Measurements from ENCODE around the gene MLLT1. TPM values are rescaled to one million over a fixed set of nuclear protein-coding genes. Genes with fewer than 3 reads are reported as not detected.

Gene MLLT1
- total RNA-seq, 1 donor from 2014 or later = 21.8 TPM

DNA sequence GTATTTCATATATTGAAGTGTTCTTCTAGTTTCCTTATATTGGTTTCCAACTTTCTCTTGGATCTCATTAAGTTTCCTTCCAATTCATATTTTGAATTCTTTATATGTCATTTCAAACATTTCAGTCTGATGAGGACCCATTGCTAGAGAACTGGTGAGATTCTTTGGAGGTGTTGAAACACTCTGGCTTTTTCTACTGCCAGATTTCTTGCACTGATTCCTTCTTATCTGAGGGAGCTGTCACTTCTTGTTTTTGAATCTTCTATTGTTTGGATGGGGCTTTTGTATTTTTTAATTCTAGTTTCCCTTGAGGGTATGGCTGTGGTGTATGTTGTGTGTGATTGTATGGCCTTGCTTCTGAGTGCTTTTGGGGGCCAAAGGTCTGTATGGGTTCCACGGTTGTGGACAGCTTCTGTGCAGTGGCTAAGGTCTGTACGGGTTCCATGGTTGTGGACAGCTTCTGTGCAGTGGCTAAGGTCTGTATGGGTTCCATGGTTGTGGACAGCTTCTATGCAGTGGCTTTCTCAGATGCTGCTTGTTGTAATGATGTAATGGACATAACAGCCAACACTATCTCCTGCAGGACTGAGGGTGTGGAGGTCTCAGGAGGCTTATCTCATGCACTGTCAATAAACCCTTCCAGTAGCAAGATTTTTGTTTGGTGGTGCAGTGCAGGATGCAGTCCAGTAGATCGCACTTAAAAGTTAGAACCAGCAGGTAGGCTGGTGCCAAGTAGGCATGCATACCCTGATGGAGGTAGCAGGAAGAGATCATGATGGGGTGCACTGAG lies 107.5 kb downstream of the MLLT1 start:
- ATAC-seq = no peak
- no peak for DNase-seq (ENCODE audit: low spot score)

DNA sequence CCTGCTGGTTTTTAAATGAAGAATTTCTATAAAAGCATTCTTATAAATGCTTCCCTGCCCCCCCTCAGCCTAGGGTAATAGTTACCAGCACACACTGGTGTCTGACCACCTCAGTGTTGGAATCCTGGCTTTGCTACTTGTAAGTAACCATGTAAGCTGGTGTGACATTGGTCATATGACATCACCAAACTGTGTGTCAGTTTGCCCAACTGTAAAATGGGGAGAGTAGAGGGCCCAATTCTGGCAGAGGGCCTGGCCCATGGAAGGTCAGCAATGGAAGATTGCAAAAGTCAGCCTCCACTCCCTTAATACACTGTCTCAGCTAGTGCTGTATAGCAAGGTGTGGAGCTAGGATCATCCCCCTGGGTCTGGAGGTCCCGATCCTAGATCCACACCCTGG lies 112.7 kb downstream of the MLLT1 start:
- DNase-seq (ENCODE audit: low spot score) (no peak), ATAC-seq (no peak)

DNA sequence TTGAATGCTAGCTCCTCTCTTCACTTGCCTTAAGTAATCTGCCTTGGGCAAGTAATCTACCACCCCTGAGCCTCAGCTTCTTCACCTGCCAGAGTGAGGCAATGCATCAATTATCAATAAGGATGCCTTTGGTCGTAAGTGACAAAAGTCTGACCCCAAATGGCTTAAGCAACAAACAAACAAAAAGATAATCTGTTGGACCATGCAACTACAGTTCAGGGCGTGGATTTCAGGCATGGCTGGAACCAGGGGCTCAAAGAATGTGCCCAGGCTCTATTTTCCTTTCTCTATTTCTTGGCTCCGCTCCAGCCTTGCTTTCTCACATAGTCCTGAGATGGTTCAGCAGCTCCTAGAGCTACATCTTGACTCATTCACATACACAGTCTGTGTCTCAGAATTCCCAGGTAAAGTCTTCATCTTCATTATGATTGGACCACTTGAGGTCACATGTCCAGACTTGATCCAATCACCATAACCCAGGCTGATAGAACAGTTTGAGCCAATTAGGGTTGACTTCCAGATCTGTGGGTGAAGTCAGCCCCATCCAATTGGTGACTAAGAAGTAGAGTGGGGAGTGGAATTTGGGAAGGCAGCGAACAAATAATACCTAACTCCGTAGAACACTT lies 114.8 kb downstream of the MLLT1 start:
- no peak for ATAC-seq
- no peak for DNase-seq (ENCODE audit: low spot score)

DNA sequence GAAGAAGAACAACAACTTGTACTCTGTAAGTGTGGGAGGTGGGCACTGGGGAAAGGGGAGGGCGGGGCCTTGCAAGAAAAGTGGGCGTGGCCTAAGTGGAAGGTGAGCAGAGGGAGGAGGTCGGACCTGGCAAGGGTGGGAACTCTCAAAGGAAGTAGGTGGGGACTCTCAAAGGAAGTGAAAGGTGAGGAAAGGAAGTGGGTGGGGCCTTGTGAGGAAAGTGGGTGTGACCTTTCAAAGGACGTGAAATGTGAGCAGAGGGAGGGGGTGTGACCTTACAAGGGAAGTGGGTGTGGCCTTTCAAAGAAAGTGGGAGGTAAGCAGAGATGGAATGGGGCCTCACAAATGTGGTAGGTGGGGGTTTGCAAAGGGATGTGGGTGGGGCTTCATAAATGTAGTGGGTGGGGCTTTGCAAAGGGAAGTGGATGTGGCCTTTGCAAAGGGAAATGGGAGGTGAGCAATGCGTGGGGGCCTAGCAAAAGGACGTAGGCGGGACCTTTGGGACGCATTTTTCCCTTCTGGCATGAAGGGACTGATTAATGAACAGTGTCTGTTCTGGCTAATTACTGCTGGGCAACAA lies 118.4 kb downstream of the MLLT1 start:
- DNase-seq (ENCODE audit: low spot score) (no peak), ATAC-seq (no peak)

Other genes starting within 250 kb of the MLLT1 start
- gene RFX2, start 169.5 kb downstream of the MLLT1 start, total RNA-seq = 2.3 TPM
- gene ACSBG2, start 144.3 kb downstream of the MLLT1 start, total RNA-seq = not detected
- 0.88 TPM for gene ACER1, start 53.6 kb upstream of the MLLT1 start, total RNA-seq
- 63.0 TPM for gene CLPP, start 81.6 kb upstream of the MLLT1 start, total RNA-seq
- gene ALKBH7, start 92.8 kb upstream of the MLLT1 start, total RNA-seq = 83.9 TPM
- 1.3 TPM for gene PSPN, start 96.0 kb upstream of the MLLT1 start, total RNA-seq
- gene GTF2F1, start 113.2 kb upstream of the MLLT1 start, total RNA-seq = 18.7 TPM
- 75.1 TPM for gene KHSRP, start 144.8 kb upstream of the MLLT1 start, total RNA-seq
- 0.18 TPM for gene SLC25A41, start 153.8 kb upstream of the MLLT1 start, total RNA-seq
- 40.3 TPM for gene SLC25A23, start 179.8 kb upstream of the MLLT1 start, total RNA-seq
- 25.9 TPM for gene CRB3, start 184.3 kb upstream of the MLLT1 start, total RNA-seq
- gene DENND1C, start 201.8 kb upstream of the MLLT1 start, total RNA-seq = 1.1 TPM
- gene TUBB4A, start 222.3 kb upstream of the MLLT1 start, total RNA-seq = 0.70 TPM

Data from left lobe of liver (tissue), 2 donors.